Measurements from ENCODE around the gene SCN9A. TPM values are rescaled to one million over a fixed set of nuclear protein-coding genes. Genes with fewer than 3 reads are reported as not detected.

The SCN9A gene
- total and polyA plus RNA-seq, 2 of the 8 experiments (the other 6 are each of a cell fraction or from before 2014, with no cell fraction given), result 1.6 to 6.2 TPM

GRCh38 chr2:166211079-166211478 is 164.7 kb downstream of the SCN9A start:
- Histone ChIP-seq H4K5ac (ENCODE audit: insufficient read length, low read depth, low read length) (no peak overlapping the region), H3K36me3 (ENCODE audit: control insufficient read depth in 2 of 4, insufficient read depth in 4 of 4, low read length in 3 of 4) (no peaks in the 10 kb centered on the region), H2BK5ac (ENCODE audit: low read depth, low read length) (no peak overlapping the region), H3K4me2 (ENCODE audit: insufficient read depth in 1 of 2, low read depth in 2 of 2, low read length in 2 of 2) (no peak overlapping the region), H2BK120ac (replicated peaks; ENCODE audit: low read depth, low read length) (no peak overlapping the region), H4K91ac (replicated peaks; ENCODE audit: insufficient read length, low read length) (no peak overlapping the region), H3K9me3 (ENCODE audit: insufficient read depth in 2 of 2, low read depth in 1 of 2, low read length in 1 of 2) (no peaks in the 10 kb centered on the region), H2BK15ac (ENCODE audit: low read length) (no peak overlapping the region), H3K27me3 (replicated peaks in 1 of 4; ENCODE audit: control insufficient read depth in 3 of 4, extremely low read depth in 1 of 4, insufficient read depth in 3 of 4, low read length in 3 of 4) (no peaks in the 10 kb centered on the region), H3K9ac (replicated peaks in 1 of 4; ENCODE audit: extremely low read depth in 1 of 4, low read depth in 3 of 4, low read length in 3 of 4) (no peak overlapping the region), H3K27ac (ENCODE audit: low read depth, low read length) (no peak overlapping the region), H2BK12ac (ENCODE audit: low read depth, low read length) (no peak overlapping the region), H3K79me1 (ENCODE audit: low read depth, low read length) (no peaks in the 10 kb centered on the region), H3K14ac (ENCODE audit: insufficient read length) (no peak overlapping the region), H2AK5ac (ENCODE audit: low read depth, low read length) (no peak overlapping the region), H3K23ac (ENCODE audit: insufficient read length) (no peak overlapping the region), H3K18ac (ENCODE audit: extremely low read depth, low read length) (no peak overlapping the region), H3K4me1 (replicated peaks in 1 of 4; ENCODE audit: control insufficient read depth in 3 of 4, insufficient read depth in 4 of 4, low read length in 3 of 4) (no peaks in the 10 kb centered on the region), H4K20me1 (replicated peaks in 1 of 2; ENCODE audit: control insufficient read depth in 1 of 2, insufficient read depth in 2 of 2, low read length in 2 of 2) (no peaks in the 10 kb centered on the region), H2BK20ac (ENCODE audit: low read length) (no peak overlapping the region), H3K4ac (replicated peaks; ENCODE audit: insufficient read length, low read depth, low read length) (no peak overlapping the region), H3K4me3 (ENCODE audit: extremely low read depth in 1 of 4, insufficient read depth in 2 of 4, low read depth in 3 of 4, low read length in 4 of 4) (no peak overlapping the region), H4K8ac (ENCODE audit: extremely low read depth, insufficient read depth, low read length) (no peak overlapping the region), H3K79me2 (ENCODE audit: control insufficient read depth in 1 of 2, insufficient read depth in 2 of 2, low read length in 2 of 2) (no peaks in the 10 kb centered on the region), H3K23me2 (ENCODE audit: low read depth, low read length) (no peaks in the 10 kb centered on the region), H2AFZ (ENCODE audit: low read length) (no peak overlapping the region), H3K56ac (replicated peaks; ENCODE audit: insufficient read length, low read depth, low read length) (no peak overlapping the region)
- DNase-seq (ENCODE audit: low read depth in 1 of 2, low spot score in 2 of 2) (no peak), FAIRE-seq (no peak)
- ChIA-PET POLR2A (ENCODE audit: partially characterized antibody) (no interaction called here), CTCF (ENCODE audit: partially characterized antibody) (no interaction called here)
- TF ChIP-seq POLR2A (IDR thresholded peaks at IDR 0.05; ENCODE audit: control extremely low read depth in 1 of 2, low read depth in 2 of 2, low read length in 2 of 2) (no peak), HDAC6 (IDR thresholded peaks at IDR 0.05; ENCODE audit: low read depth, low read length) (no peak), POU5F1 (IDR thresholded peaks at IDR 0.05; ENCODE audit: low read depth, low read length) (no peak), TAF7 (optimal IDR thresholded peaks at IDR 0.05; ENCODE audit: borderline replicate concordance, low read depth, low read length) (no peak), FOSL1 (IDR thresholded peaks at IDR 0.05; ENCODE audit: insufficient read depth, low read depth, low read length) (no peak), NRF1 (IDR thresholded peaks at IDR 0.05; ENCODE audit: low read depth, low read length) (no peak), RFX5 (IDR thresholded peaks at IDR 0.05; ENCODE audit: borderline replicate concordance, low read depth, low read length) (no peak), SRF (IDR thresholded peaks at IDR 0.05; ENCODE audit: low read depth, low read length) (no peak), MAX (IDR thresholded peaks at IDR 0.05) (no peak), SP4 (IDR thresholded peaks at IDR 0.05; ENCODE audit: low read length) (no peak), GTF2F1 (IDR thresholded peaks at IDR 0.05; ENCODE audit: borderline replicate concordance, low read depth, low read length) (no peak), E2F6 (IDR thresholded peaks at IDR 0.05) (no peak)
- 100% methylated on average over 1 of the region's 1 CpG; no CpG with 5 or more reads in 1 of the 2 experiments for WGBS, 2 experiments (ENCODE audit: extremely low coverage in 1 of 2, insufficient coverage in 1 of 2, insufficient read length in 1 of 2, insufficient replicate concordance in 2 of 2, low coverage in 1 of 2, low lambda C conversion rate in 2 of 2, missing lambda C conversion rate in 1 of 2)

Measured in H1 (cell line).